ENCODE measurements around the gene EIF5B.

DNA sequence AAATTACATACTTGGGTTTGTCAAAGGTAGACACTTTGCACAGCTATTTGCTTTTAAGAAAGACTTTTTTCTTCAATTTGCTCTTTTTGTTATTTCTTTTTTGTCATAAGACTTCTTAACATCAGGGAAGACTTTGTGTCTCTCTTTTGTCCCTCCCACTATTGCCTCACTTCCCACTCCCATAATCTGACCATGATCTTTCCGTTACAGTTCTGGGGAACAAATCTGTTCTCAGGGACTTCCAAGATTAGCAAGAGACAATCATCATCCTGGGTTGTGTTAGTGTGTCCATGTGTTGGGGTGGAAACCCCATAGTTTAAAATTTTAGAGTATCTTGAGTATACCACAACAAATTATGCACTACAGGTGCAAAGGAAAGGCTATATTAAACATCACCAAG lies 77.4 kb downstream of the EIF5B start:
- no peak for TF ChIP-seq CTCF (IDR thresholded peaks at IDR 0.05)
- no peak for TF ChIP-seq POLR2AphosphoS5 (IDR thresholded peaks at IDR 0.05)

All from breast epithelium (tissue), 3 donors.